BJ (cell line): Measurements from ENCODE around the gene CADM2. TPM values are rescaled to one million over a fixed set of nuclear protein-coding genes. Genes with fewer than 3 reads are reported as not detected.

ENCODE experiments used
- CTCF ChIA-PET: fragments of 350-600 bp; formaldehyde crosslinking; extraction: SDS; loops from one replicate; lab custom pipeline; 2021; ENCODE audit warnings: antibody characterized with exemption, inconsistent platforms; lab: Yijun Ruan, JAX
- POLR2A ChIA-PET: fragments of 300-600 bp; sonication (Branson Sonifier 250); formaldehyde crosslinking; extraction: SDS; loops from one replicate; lab custom pipeline; 2021; ENCODE audit warnings: antibody characterized with exemption; lab: Charles Lee
- DNase-seq: peaks from one replicate; pipeline ENCODE4 v3.0.0-alpha.2; 2011; ENCODE audit warnings: low read depth
- H3K27me3 ChIP-seq: 2 replicates; pipeline ENCODE4 v1.6.0; 2011; ENCODE audit warnings: low read length; ENCODE audit not compliant: control insufficient read depth, insufficient read depth
- H3K36me3 ChIP-seq: 2 replicates; pipeline ENCODE4 v1.5.1; 2011; ENCODE audit warnings: low read length; ENCODE audit not compliant: control insufficient read depth, insufficient read depth
- H3K4me3 ChIP-seq: 2 replicates; pipeline ENCODE4 v1.5.1; 2011; ENCODE audit warnings: low read depth, mild to moderate bottlenecking, control low read depth, low read length
- CTCF ChIP-seq: IDR thresholded peaks from 2 replicates; pipeline ENCODE4 v1.5.1; 2011; ENCODE audit warnings: low read depth, mild to moderate bottlenecking, control low read depth, inconsistent platforms, low read length, moderate library complexity; ENCODE audit not compliant: insufficient read depth
- polyA plus RNA-seq: library from polyadenylated mRNA; depleted of rRNA; stranded (reverse); fragments of >200 nt; gene quantifications from 2 replicates; pipeline ENCODE4 v1.2.3, GENCODE V29; 2011

The CADM2 gene
- polyA plus RNA-seq, 1 experiment, result not detected

GRCh38 chr3:85053626-85054025 is 94.8 kb downstream of the CADM2 start:
- no peaks in the 10 kb centered on the region for H3K36me3 ChIP-seq
- ChIA-PET CTCF (no interaction called here), POLR2A (no interaction called here)
- no peak overlapping the region for H3K4me3 ChIP-seq
- no peaks in the 10 kb centered on the region for H3K27me3 ChIP-seq
- DNase-seq, result no peak
- TF ChIP-seq CTCF, result no peak

- DNase-seq, result no peak
- POLR2A ChIA-PET, result no interaction called here
- H3K36me3 ChIP-seq, result no peaks in the 10 kb centered on the region
- H3K27me3 ChIP-seq, result no peaks in the 10 kb centered on the region
- TF ChIP-seq CTCF, result no peak
- no peak overlapping the region for H3K4me3 ChIP-seq
- CTCF ChIA-PET, result no interaction called here
Measured at GRCh38 chr3:85054579-85054978, 95.8 kb downstream of the CADM2 start.

DNA sequence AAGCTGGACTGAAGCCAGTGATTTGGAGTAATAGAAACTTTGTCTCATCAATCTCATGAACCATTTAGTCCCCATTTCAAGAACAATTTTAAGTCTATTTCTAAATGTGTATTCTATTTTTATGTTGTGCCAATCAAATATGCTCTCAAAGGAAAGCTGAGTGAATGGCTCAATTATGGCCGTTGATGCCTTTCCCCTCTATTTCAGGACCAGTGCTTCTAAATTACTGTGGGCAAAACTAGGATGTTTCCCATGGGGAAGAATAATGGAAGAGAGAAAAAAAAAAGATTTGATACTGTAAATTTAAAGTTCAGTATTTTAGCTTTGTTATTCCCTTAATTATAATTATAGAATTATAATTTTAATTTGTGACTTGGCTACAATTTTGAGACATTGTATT is 110.1 kb downstream of the CADM2 start:
- no peak for DNase-seq
- no peak overlapping the region for H3K4me3 ChIP-seq
- H3K27me3 ChIP-seq, result no peaks in the 10 kb centered on the region
- POLR2A ChIA-PET, result no interaction called here
- CTCF ChIA-PET, result no interaction called here
- TF ChIP-seq CTCF, result no peak
- H3K36me3 ChIP-seq, result no peaks in the 10 kb centered on the region

DNA sequence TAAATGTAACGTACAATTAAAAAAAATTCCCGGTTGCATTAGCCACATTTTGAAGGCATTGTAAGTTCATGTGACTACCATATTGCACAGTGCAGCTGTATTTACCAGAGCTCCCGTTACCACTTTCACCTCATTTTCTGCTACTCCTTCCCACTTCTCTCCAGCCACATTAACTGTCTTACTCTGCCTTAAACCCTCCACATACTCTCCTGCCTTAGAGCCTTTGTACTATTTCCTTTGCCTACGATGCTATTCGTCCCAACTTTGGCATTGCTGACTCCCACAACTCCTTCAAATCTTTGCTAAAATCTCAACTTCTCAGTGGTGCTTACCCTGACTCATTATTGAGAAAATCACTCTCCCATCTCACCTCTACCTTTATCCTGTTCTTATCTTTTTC is 115.2 kb downstream of the CADM2 start:
- no peak overlapping the region for H3K4me3 ChIP-seq
- H3K27me3 ChIP-seq, result no peaks in the 10 kb centered on the region
- no peak for DNase-seq
- no peaks in the 10 kb centered on the region for H3K36me3 ChIP-seq
- no peak for TF ChIP-seq CTCF
- CTCF ChIA-PET, result no interaction called here
- POLR2A ChIA-PET, result no interaction called here

DNA sequence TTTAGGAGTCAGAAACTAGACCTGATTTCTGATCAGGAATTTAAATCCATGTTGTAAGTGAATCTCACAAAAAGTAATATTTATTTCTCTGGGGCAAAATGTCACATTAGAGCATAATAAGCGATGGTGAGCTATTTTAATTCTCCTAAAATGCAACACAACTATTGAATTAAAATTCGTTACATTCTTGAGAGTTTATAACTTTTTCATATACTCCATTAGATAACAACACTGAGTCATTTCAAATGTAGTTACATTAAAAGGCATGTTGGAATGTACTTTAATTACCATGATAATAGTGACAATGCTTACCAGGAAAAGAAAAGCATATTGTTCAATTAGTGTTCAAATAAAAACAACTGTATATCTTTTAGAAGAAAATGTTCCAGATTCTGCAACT is 116.9 kb downstream of the CADM2 start:
- ChIA-PET CTCF (no interaction called here), POLR2A (no interaction called here)
- DNase-seq, result no peak
- no peak overlapping the region for H3K4me3 ChIP-seq
- no peak for TF ChIP-seq CTCF
- H3K36me3 ChIP-seq, result no peaks in the 10 kb centered on the region
- H3K27me3 ChIP-seq, result no peaks in the 10 kb centered on the region
